Measurements from ENCODE around the gene MIPOL1. TPM values are rescaled to one million over a fixed set of nuclear protein-coding genes. Genes with fewer than 3 reads are reported as not detected.

The MIPOL1 gene
- total and polyA plus RNA-seq, 2 of the 13 experiments (the other 11 are each of a cell fraction or from before 2014, with no cell fraction given) = 8.6 to 34.2 TPM

DNA sequence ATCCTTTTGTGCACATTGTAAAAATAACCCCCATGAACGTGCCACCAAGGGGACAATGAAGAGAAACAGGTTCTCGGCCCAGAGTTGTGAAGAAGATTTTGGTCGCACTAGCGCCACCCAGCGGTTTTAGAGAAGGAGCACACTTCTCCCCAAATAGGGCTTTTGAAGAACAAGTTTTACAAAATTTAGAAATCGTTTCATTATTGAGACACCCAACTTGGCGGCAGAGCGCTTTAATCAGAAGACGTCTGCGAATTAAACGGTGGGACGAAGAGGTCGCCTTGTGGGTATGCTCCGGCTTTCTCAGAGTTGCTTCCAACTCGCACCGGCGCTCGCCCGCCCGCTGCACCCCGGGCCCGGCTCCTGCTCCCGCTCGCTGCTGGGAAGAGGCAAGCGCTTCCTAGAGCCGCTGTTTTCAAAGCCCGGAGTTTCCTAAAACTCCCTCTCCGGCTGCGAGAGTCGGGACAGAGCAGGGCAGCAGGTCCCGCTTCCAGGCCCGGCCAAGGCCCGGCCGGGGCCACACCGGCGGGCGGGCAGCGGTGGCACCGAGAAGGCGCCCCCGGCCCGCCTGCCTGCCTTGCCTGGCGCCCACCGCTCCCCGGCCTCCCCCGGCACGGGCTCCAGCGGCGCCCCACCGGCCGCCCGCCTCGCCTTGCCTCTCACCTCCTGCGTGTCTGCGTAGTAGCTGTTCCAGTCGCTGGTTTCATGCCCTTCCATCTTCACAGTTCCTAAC, 396.7 kb downstream of the MIPOL1 start (continued):
- TF ChIP-seq, protein P1, sequence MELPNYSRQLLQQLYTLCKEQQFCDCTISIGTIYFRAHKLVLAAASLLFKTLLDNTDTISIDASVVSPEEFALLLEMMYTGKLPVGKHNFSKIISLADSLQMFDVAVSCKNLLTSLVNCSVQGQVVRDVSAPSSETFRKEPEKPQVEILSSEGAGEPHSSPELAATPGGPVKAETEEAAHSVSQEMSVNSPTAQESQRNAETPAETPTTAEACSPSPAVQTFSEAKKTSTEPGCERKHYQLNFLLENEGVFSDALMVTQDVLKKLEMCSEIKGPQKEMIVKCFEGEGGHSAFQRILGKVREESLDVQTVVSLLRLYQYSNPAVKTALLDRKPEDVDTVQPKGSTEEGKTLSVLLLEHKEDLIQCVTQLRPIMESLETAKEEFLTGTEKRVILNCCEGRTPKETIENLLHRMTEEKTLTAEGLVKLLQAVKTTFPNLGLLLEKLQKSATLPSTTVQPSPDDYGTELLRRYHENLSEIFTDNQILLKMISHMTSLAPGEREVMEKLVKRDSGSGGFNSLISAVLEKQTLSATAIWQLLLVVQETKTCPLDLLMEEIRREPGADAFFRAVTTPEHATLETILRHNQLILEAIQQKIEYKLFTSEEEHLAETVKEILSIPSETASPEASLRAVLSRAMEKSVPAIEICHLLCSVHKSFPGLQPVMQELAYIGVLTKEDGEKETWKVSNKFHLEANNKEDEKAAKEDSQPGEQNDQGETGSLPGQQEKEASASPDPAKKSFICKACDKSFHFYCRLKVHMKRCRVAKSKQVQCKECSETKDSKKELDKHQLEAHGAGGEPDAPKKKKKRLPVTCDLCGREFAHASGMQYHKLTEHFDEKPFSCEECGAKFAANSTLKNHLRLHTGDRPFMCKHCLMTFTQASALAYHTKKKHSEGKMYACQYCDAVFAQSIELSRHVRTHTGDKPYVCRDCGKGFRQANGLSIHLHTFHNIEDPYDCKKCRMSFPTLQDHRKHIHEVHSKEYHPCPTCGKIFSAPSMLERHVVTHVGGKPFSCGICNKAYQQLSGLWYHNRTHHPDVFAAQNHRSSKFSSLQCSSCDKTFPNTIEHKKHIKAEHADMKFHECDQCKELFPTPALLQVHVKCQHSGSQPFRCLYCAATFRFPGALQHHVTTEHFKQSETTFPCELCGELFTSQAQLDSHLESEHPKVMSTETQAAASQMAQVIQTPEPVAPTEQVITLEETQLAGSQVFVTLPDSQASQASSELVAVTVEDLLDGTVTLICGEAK (IDR thresholded peaks at IDR 0.05) = no peak
- TF ChIP-seq, protein P1 (CRISPR knock-in tag; IDR thresholded peaks at IDR 0.05) = no peak
- TF ChIP-seq, protein P2, sequence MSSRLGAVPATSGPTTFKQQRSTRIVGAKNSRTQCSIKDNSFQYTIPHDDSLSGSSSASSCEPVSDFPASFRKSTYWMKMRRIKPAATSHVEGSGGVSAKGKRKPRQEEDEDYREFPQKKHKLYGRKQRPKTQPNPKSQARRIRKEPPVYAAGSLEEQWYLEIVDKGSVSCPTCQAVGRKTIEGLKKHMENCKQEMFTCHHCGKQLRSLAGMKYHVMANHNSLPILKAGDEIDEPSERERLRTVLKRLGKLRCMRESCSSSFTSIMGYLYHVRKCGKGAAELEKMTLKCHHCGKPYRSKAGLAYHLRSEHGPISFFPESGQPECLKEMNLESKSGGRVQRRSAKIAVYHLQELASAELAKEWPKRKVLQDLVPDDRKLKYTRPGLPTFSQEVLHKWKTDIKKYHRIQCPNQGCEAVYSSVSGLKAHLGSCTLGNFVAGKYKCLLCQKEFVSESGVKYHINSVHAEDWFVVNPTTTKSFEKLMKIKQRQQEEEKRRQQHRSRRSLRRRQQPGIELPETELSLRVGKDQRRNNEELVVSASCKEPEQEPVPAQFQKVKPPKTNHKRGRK (CRISPR knock-in tag; IDR thresholded peaks at IDR 0.05) = no peak
- TF ChIP-seq TOE1 (CRISPR knock-in tag; IDR thresholded peaks at IDR 0.05) (no peak; the same call in 1 of the 2 replicates), NR2F2 (IDR thresholded peaks at IDR 0.05; ENCODE audit: borderline replicate concordance, low read depth) (no peak), KDM3A (CRISPR knock-in tag; IDR thresholded peaks at IDR 0.05; ENCODE audit: low read depth) (no peak), FOXM1 (CRISPR knock-in tag; IDR thresholded peaks at IDR 0.05) (no peak), ZBTB7A (CRISPR knock-in tag; IDR thresholded peaks at IDR 0.05) (no peak), ZNF841 (CRISPR knock-in tag; IDR thresholded peaks at IDR 0.05; ENCODE audit: borderline replicate concordance) (no peak), ZNF883 (CRISPR knock-in tag; IDR thresholded peaks at IDR 0.05; ENCODE audit: not compliant biosample characterization) (no peak), FIP1L1 (IDR thresholded peaks at IDR 0.05; ENCODE audit: borderline replicate concordance, insufficient read depth, low read depth, low read length) (no peak)
- TF ChIP-seq, protein P3, sequence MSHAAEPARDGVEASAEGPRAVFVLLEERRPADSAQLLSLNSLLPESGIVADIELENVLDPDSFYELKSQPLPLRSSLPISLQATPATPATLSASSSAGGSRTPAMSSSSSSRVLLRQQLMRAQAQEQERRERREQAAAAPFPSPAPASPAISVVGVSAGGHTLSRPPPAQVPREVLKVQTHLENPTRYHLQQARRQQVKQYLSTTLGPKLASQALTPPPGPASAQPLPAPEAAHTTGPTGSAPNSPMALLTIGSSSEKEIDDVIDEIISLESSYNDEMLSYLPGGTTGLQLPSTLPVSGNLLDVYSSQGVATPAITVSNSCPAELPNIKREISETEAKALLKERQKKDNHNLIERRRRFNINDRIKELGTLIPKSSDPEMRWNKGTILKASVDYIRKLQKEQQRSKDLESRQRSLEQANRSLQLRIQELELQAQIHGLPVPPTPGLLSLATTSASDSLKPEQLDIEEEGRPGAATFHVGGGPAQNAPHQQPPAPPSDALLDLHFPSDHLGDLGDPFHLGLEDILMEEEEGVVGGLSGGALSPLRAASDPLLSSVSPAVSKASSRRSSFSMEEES (CRISPR knock-in tag; IDR thresholded peaks at IDR 0.05) = no peak
